D721Med (cell line): Measurements from ENCODE around the gene NOS1AP.

Experiments used
- DNase-seq: peaks from one replicate; pipeline ENCODE4 v3.0.0; 2011; ENCODE audit warnings: low spot score; ENCODE audit not compliant: insufficient read length
- FAIRE-seq: peaks from 2 replicates; lab custom pipeline; 2011; peaks lifted over from hg19 to GRCh38; lab: Jason Lieb, UNC
- TF ChIP-seq, protein P1 (sequence below): IDR thresholded peaks from 2 replicates; pipeline ENCODE4 v1.5.1; 2012; ENCODE audit warnings: mild to moderate bottlenecking, control low read depth; ENCODE audit not compliant: insufficient read depth; ENCODE audit errors: missing control alignments

The NOS1AP gene

GRCh38 chr1:162224267-162224666, 154.8 kb downstream of the NOS1AP start:
- FAIRE-seq (no peak), DNase-seq (no peak)
- TF ChIP-seq, protein P1, sequence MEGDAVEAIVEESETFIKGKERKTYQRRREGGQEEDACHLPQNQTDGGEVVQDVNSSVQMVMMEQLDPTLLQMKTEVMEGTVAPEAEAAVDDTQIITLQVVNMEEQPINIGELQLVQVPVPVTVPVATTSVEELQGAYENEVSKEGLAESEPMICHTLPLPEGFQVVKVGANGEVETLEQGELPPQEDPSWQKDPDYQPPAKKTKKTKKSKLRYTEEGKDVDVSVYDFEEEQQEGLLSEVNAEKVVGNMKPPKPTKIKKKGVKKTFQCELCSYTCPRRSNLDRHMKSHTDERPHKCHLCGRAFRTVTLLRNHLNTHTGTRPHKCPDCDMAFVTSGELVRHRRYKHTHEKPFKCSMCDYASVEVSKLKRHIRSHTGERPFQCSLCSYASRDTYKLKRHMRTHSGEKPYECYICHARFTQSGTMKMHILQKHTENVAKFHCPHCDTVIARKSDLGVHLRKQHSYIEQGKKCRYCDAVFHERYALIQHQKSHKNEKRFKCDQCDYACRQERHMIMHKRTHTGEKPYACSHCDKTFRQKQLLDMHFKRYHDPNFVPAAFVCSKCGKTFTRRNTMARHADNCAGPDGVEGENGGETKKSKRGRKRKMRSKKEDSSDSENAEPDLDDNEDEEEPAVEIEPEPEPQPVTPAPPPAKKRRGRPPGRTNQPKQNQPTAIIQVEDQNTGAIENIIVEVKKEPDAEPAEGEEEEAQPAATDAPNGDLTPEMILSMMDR, result no peak

DNA sequence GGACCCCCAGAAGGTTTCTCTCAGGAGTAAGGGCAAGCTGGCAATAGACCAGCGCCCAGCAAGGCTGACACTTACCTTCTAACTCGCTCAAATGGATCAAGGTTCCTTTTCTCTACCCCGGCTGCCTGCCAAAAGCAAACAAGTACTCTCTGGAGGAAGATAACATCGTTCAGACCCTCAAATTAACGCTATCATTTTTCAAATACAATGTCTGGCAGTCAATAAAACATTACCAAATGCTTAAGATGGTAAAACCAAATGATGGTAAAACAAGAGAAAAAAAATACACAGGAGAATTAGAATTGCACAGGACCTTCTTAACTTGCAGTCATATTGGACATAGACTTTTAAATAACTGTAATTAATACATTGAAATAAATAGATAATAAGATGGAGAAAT, 159.1 kb downstream of the NOS1AP start:
- DNase-seq, result no peak
- FAIRE-seq, result peak; percentile 41
- TF ChIP-seq, protein P1, result no peak

DNA sequence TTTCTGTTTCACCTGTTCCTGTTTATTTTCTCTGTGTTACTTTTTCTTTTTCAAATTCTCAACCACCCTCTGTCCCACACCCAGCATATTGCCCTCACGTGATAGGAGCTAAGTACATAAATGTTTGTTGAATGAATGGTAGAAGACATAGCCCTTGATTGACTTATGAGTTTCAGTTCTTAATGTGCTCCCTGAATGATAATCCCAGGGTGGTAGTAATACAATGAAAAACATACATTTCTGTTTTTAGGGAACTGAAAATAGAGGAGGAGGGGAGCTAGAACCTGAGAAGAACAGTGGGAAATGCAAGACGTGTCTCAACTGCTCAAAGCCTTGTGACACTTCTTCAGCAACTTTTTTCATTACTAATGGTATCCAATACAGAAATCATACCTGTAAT, 160.1 kb downstream of the NOS1AP start:
- FAIRE-seq (peak; percentile 69), DNase-seq (no peak)
- TF ChIP-seq, protein P1, result no peak

DNA sequence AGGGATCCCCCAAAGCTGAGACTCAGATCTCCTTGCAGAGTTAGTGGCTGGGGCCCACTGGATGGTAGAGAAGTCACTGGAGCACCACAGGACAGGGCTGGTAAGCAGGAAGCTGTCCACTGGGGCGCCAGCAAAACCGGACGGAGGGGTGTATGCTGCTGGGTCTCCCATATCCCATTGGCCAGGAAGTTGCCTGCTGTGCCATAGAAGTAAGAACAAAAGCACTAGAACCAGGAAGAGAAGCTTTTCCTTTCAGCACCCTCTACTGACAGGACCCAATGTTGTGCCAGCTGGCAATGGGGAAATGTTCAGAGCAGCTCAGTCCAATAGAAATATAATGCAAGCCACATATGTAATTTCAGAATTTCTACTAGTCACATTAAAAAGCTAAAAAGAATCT, 160.6 kb downstream of the NOS1AP start:
- TF ChIP-seq, protein P1, result peak; percentile 49
- no peak for DNase-seq

DNA sequence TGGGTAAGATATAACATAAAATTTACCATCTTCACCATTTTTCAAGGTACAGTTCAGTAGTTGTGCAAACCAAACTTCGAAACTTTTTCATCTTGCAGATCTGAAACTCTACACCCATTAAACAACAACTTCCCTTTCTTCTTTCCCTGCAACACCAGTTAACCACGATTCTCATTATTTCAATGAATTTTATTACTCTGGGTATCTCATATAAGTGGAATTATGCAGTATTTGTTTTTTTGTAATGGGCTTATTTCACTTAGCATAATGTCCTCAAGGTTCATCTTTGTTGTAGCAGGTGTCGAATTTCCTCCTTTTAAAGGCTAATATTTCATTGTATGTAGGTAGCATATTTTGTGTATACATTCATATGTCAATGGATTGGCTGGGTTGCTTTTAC, 161.0 kb downstream of the NOS1AP start:
- DNase-seq (no peak), FAIRE-seq (peak; percentile 64)
- TF ChIP-seq, protein P1, result no peak

More for the DNA sequence above, 160.6 kb downstream of the NOS1AP start:
- no peak for FAIRE-seq

GRCh38 chr1:162232034-162232711, 162.7 kb downstream of the NOS1AP start:
- TF ChIP-seq, protein P1, result no peak
- DNase-seq (no peak), FAIRE-seq (peak; percentile 64)

DNA sequence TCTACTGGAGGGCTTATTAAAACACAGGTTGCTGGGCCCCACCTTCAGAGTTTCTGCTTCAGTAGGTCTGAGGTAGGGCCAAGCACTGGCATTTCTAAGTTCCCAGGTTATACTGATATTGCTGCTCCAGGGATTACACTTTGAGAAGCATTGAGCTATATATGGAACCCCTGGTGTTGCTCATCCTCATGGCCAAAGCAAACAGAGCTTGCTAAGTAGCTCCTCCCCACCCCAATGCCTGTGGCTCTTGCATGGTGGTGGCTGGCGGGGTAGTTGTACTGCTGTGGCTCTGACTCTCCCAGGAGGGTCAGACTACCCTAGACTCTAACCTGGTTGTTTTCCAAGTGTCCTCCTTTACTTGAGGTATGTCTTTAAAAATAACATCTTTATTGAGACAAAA, 163.6 kb downstream of the NOS1AP start:
- no peak for DNase-seq
- TF ChIP-seq, protein P1, result no peak
- FAIRE-seq, result no peak
